Panc1 (cell line): Measurements from ENCODE around the gene TANGO6. TPM values are rescaled to one million over a fixed set of nuclear protein-coding genes. Genes with fewer than 3 reads are reported as not detected.

Source experiments
- ATAC-seq: fragments of 200-7000 bp; cut with Tn5 transposase; 2 replicates; pipeline ENCODE4 v1.9.1; 2020; ENCODE audit warnings: mild to moderate bottlenecking, moderate library complexity
- BruUV-seq: library from RNA; stranded (reverse); fragments of 400-500 nt; replicated peaks from 2 replicates; lab custom pipeline; 2021; lab: Mats Ljungman, UMichigan
- CTCF ChIA-PET: fragments of 300-600 bp; sonication (Branson Sonifier 250); formaldehyde crosslinking; loops from one replicate; lab custom pipeline; 2022; ENCODE audit warnings: antibody characterized with exemption; lab: Charles Lee
- POLR2A ChIA-PET: fragments of 300-600 bp; sonication (Branson Sonifier 250); formaldehyde crosslinking; loops from one replicate; lab custom pipeline; 2022; ENCODE audit warnings: antibody characterized with exemption; lab: Charles Lee
- DNase-seq: peaks from one replicate; pipeline ENCODE4 v3.0.0-alpha.2; 2010; ENCODE audit warnings: low read depth, low spot score
- H3K27ac ChIP-seq: 2 replicates; pipeline ENCODE4 v1.5.1; 2011; ENCODE audit warnings: mild to moderate bottlenecking, low read length, inconsistent platforms
- H3K27me3 ChIP-seq: fragments of 200-500 bp; sonication (Bioruptor generic); 2 replicates; pipeline ENCODE4 v1.6.0; 2014; ENCODE audit warnings: low read length, inconsistent platforms; ENCODE audit not compliant: control insufficient read depth, insufficient read depth
- H3K36me3 ChIP-seq: fragments of 200-500 bp; sonication (Bioruptor generic); 2 replicates; pipeline ENCODE4 v1.5.1; 2014; ENCODE audit warnings: inconsistent platforms, mild to moderate bottlenecking, low read length, moderate library complexity; ENCODE audit not compliant: control insufficient read depth, insufficient read depth
- H3K4me1 ChIP-seq: 2 replicates; pipeline ENCODE4 v1.5.1; 2011; ENCODE audit warnings: inconsistent platforms, mild to moderate bottlenecking, low read length, moderate library complexity; ENCODE audit not compliant: control insufficient read depth, insufficient read depth
- H3K4me3 ChIP-seq, 2 experiments: 2 replicates each; pipeline ENCODE4 v1.5.1; 2011 to 2012; ENCODE audit warnings: low read depth in 2 of 2, low read length in 2 of 2, mild to moderate bottlenecking in 2 of 2, inconsistent platforms in 1 of 2, moderate library complexity in 1 of 2
- H3K9me3 ChIP-seq: fragments of 200-500 bp; sonication (Bioruptor generic); 2 replicates; pipeline ENCODE4 v1.5.1; 2014; ENCODE audit warnings: low read depth, mild to moderate bottlenecking, inconsistent platforms, low read length, moderate library complexity; ENCODE audit not compliant: control insufficient read depth, insufficient read depth
- POLR2AphosphoS5 ChIP-seq: IDR thresholded peaks from 2 replicates; pipeline ENCODE4 v1.6.1; 2012; ENCODE audit warnings: mild to moderate bottlenecking, low read depth, low read length, moderate library complexity
- SIN3A ChIP-seq: IDR thresholded peaks from 2 replicates; pipeline ENCODE4 v1.6.1; 2012; ENCODE audit warnings: low read depth, mild to moderate bottlenecking, low read length, moderate library complexity, borderline replicate concordance; ENCODE audit not compliant: insufficient read depth
- TCF7L2 ChIP-seq: IDR thresholded peaks from 2 replicates; pipeline ENCODE4 v1.6.1; 2011; ENCODE audit warnings: mild to moderate bottlenecking, low read depth, low read length, inconsistent platforms
- in situ Hi-C: cut with HindIII; loops from 2 replicates; pipeline ENCODE4 v1.10.0; 2016; ENCODE audit warnings: low sequenced_read_pairs, low pct_unique_long_range_greater_than_20kb
- intact Hi-C: fragments of 100-400 bp; cut with micrococcal nuclease; formaldehyde crosslinking; loops from one replicate; pipeline ENCODE4 v1.10.0; 2022; ENCODE audit not compliant: unreplicated experiment
- total RNA-seq: library from RNA; stranded (reverse); gene quantifications from one replicate; pipeline ENCODE4 v1.2.1, GENCODE V29; 2021; ENCODE audit not compliant: unreplicated experiment
- TF ChIP-seq, protein P1 (sequence below), 2 experiments: IDR thresholded peaks; 2 replicates each; pipeline ENCODE4 v1.6.1; 2011 to 2012; ENCODE audit warnings: low read depth in 2 of 2, control low read depth in 1 of 2, low read length in 1 of 2, mild to moderate bottlenecking in 1 of 2, moderate library complexity in 1 of 2; ENCODE audit not compliant: insufficient read depth in 1 of 2
- TF ChIP-seq, protein P2 (sequence below): fragments of 450-650 bp; IDR thresholded peaks from 2 replicates; pipeline ENCODE4 v1.5.1; 2017; ENCODE audit warnings: mild to moderate bottlenecking

The TANGO6 gene
- total RNA-seq, 1 experiment from 2014 or later = 11.0 TPM

DNA sequence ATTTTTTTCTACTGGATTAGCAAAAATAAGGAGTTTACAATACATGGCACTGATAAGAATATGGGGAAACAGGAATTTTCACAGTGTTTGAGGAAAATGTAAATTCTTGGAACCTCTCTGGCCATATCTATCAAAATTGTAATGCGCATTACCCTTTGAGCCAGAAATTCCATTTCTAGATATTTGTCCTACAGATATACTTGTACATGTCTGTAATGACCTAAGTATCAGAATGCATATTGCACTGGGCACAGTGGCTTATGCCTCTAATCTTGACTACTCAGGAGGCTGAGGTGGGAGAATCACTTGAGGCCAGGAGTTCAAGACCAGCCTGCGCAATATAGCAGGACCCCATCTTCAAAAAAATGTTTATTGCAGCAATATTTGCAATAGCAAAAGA lies 236.4 kb downstream of the TANGO6 start:
- DNase-seq = no peak
- no peak overlapping the region for H3K4me3 ChIP-seq
- intact Hi-C loops (no loop called here), in situ Hi-C loops (no loop called here)
- ChIA-PET CTCF (no interaction called here), POLR2A (interaction anchor here (0.6 kb wide), 1 partner anchor 13 kb away, joined by 4 read pairs; no protein-coding TSS in a partner anchor)
- H3K27ac ChIP-seq = no peak overlapping the region
- no TSS peak for BruUV-seq
- TF ChIP-seq, protein P1, sequence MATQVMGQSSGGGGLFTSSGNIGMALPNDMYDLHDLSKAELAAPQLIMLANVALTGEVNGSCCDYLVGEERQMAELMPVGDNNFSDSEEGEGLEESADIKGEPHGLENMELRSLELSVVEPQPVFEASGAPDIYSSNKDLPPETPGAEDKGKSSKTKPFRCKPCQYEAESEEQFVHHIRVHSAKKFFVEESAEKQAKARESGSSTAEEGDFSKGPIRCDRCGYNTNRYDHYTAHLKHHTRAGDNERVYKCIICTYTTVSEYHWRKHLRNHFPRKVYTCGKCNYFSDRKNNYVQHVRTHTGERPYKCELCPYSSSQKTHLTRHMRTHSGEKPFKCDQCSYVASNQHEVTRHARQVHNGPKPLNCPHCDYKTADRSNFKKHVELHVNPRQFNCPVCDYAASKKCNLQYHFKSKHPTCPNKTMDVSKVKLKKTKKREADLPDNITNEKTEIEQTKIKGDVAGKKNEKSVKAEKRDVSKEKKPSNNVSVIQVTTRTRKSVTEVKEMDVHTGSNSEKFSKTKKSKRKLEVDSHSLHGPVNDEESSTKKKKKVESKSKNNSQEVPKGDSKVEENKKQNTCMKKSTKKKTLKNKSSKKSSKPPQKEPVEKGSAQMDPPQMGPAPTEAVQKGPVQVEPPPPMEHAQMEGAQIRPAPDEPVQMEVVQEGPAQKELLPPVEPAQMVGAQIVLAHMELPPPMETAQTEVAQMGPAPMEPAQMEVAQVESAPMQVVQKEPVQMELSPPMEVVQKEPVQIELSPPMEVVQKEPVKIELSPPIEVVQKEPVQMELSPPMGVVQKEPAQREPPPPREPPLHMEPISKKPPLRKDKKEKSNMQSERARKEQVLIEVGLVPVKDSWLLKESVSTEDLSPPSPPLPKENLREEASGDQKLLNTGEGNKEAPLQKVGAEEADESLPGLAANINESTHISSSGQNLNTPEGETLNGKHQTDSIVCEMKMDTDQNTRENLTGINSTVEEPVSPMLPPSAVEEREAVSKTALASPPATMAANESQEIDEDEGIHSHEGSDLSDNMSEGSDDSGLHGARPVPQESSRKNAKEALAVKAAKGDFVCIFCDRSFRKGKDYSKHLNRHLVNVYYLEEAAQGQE (IDR thresholded peaks at IDR 0.05; ENCODE audit: insufficient read depth in 1 of 2, low read depth in 2 of 2, low read length in 1 of 2) = no peak
- TF ChIP-seq, protein P2, sequence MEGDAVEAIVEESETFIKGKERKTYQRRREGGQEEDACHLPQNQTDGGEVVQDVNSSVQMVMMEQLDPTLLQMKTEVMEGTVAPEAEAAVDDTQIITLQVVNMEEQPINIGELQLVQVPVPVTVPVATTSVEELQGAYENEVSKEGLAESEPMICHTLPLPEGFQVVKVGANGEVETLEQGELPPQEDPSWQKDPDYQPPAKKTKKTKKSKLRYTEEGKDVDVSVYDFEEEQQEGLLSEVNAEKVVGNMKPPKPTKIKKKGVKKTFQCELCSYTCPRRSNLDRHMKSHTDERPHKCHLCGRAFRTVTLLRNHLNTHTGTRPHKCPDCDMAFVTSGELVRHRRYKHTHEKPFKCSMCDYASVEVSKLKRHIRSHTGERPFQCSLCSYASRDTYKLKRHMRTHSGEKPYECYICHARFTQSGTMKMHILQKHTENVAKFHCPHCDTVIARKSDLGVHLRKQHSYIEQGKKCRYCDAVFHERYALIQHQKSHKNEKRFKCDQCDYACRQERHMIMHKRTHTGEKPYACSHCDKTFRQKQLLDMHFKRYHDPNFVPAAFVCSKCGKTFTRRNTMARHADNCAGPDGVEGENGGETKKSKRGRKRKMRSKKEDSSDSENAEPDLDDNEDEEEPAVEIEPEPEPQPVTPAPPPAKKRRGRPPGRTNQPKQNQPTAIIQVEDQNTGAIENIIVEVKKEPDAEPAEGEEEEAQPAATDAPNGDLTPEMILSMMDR = no peak
- TF ChIP-seq POLR2AphosphoS5 = no peak
- TF ChIP-seq TCF7L2 = no peak
- H3K4me1 ChIP-seq = peaks cover 9% of the 10 kb centered on the region
- no peaks in the 10 kb centered on the region for H3K36me3 ChIP-seq
- no peak for ATAC-seq
- H3K27me3 ChIP-seq = no peaks in the 10 kb centered on the region
- H3K9me3 ChIP-seq = no peaks in the 10 kb centered on the region

DNA sequence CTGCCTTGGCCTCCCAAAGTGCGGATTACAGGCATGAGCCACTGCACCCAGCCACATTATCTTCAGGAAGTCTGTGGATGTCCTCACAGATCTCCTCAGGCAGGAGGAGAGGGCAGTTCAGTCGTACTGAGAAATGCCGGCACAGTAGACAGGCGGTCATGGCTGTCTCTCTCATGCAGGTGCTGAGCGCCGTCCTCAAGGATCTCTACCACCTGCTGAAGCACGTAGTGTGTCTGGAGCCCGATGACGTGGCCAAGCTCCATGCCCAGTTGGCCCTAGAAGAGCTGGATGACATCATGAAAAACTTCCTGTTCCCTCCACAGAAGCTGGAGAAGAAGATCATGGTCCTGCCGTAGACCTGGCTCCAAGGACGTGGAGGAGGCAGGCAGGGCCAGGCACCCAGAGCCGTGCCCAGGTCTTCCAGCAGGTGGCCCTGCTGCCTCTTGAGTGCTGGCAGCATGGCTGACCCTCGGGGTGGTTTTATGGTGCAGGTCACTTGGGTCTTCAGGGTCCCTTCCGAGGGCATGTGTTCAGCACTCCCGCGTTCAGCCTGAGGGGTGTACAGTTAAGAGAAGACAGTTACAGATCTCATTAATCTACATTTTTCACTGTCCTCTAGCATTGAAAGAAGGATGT lies 240.1 kb downstream of the TANGO6 start:
- Histone ChIP-seq H3K27ac (no peak overlapping the region), H3K4me1 (no peaks in the 10 kb centered on the region), H3K4me3 (no peak overlapping the region), H3K9me3 (no peaks in the 10 kb centered on the region), H3K27me3 (no peaks in the 10 kb centered on the region), H3K36me3 (no peaks in the 10 kb centered on the region)
- ChIA-PET POLR2A (no interaction called here), CTCF (no interaction called here)
- no TSS peak for BruUV-seq
- DNase-seq (no peak), ATAC-seq (no peak)
- no peak for TF ChIP-seq POLR2AphosphoS5
- no peak for TF ChIP-seq SIN3A
- no peak for TF ChIP-seq TCF7L2
- TF ChIP-seq, protein P1 (IDR thresholded peaks at IDR 0.05; ENCODE audit: insufficient read depth in 1 of 2, low read depth in 2 of 2, low read length in 1 of 2) = no peak
- TF ChIP-seq, protein P2 = no peak; the same call in 1 of the 2 replicates
- intact Hi-C loops (no loop called here), in situ Hi-C loops (no loop called here)
